IMR-90 (cell line): ENCODE data around the gene SYNC. TPM values are rescaled to one million over a fixed set of nuclear protein-coding genes. Genes with fewer than 3 reads are reported as not detected.

ENCODE experiments used
- ATAC-seq: fragments of 200-7000 bp; cut with Tn5 transposase; 2 replicates; pipeline ENCODE4 v1.9.1; 2020; ENCODE audit warnings: low read depth, mild to moderate bottlenecking, moderate library complexity
- BruUV-seq: library from RNA; stranded (reverse); fragments of 400-500 nt; replicated peaks from 2 replicates; lab custom pipeline; 2021; lab: Mats Ljungman, UMichigan
- CTCF ChIA-PET: fragments of 300-600 bp; formaldehyde crosslinking; extraction: SDS; loops from one replicate; lab custom pipeline; 2021; ENCODE audit warnings: antibody characterized with exemption; lab: Yijun Ruan, JAX
- POLR2A ChIA-PET: fragments of 300-600 bp; sonication (Branson Sonifier 250); formaldehyde crosslinking; loops from one replicate; lab custom pipeline; 2022; ENCODE audit warnings: antibody characterized with exemption; ENCODE audit not compliant: unreplicated experiment; lab: Charles Lee
- DNase-seq: peaks from one replicate; pipeline ENCODE4 v3.0.0; 2013
- H2AFZ ChIP-seq: replicated peaks from 2 replicates; pipeline ENCODE3; 2013; ENCODE audit warnings: low read length, mild to moderate bottlenecking; ENCODE audit not compliant: poor library complexity
- H2AK5ac ChIP-seq: 2 replicates; pipeline ENCODE4 v1.6.1; 2013; ENCODE audit warnings: low read depth, low read length, inconsistent platforms
- H2AK9ac ChIP-seq: replicated peaks from 2 replicates; pipeline ENCODE3; 2013; ENCODE audit warnings: mild to moderate bottlenecking, low read depth, low read length, moderate library complexity; ENCODE audit not compliant: poor library complexity
- H2BK120ac ChIP-seq: 2 replicates; pipeline ENCODE4 v1.6.1; 2013; ENCODE audit warnings: low read depth, low read length, inconsistent platforms
- H2BK15ac ChIP-seq: 3 replicates; pipeline ENCODE4 v1.6.1; 2013; ENCODE audit warnings: low read depth, low read length, inconsistent platforms
- H2BK20ac ChIP-seq: 2 replicates; pipeline ENCODE4 v1.6.1; 2013; ENCODE audit warnings: low read depth, mild to moderate bottlenecking, inconsistent platforms, low read length, moderate library complexity
- H2BK5ac ChIP-seq: 2 replicates; pipeline ENCODE4 v1.6.1; 2013; ENCODE audit warnings: mild to moderate bottlenecking, low read depth, low read length, inconsistent platforms; ENCODE audit not compliant: poor library complexity, severe bottlenecking
- H3K14ac ChIP-seq: replicated peaks from 2 replicates; pipeline ENCODE4 v1.6.1; 2013; ENCODE audit warnings: low read depth, low read length, inconsistent platforms
- H3K18ac ChIP-seq: 2 replicates; pipeline ENCODE4 v1.6.1; 2013; ENCODE audit warnings: low read depth, low read length, control low read depth
- H3K23ac ChIP-seq: 2 replicates; pipeline ENCODE4 v1.6.1; 2013; ENCODE audit warnings: low read depth, low read length, inconsistent platforms
- H3K27ac ChIP-seq: 2 replicates; pipeline ENCODE4 v1.5.1; 2013; ENCODE audit warnings: mild to moderate bottlenecking, control low read depth, low read length; ENCODE audit not compliant: insufficient read depth
- H3K27me3 ChIP-seq: 2 replicates; pipeline ENCODE4 v1.6.1; 2013; ENCODE audit warnings: low read length; ENCODE audit not compliant: control insufficient read depth, insufficient read depth
- H3K36me3 ChIP-seq: 2 replicates; pipeline ENCODE4 v1.6.1; 2013; ENCODE audit warnings: low read length, mixed read lengths; ENCODE audit not compliant: control insufficient read depth, insufficient read depth
- H3K4ac ChIP-seq: 2 replicates; pipeline ENCODE4 v1.6.1; 2013; ENCODE audit warnings: low read depth, low read length, inconsistent platforms
- H3K4me1 ChIP-seq: 2 replicates; pipeline ENCODE4 v1.6.1; 2013; ENCODE audit warnings: low read length, mixed read lengths; ENCODE audit not compliant: control insufficient read depth, insufficient read depth
- H3K4me2 ChIP-seq: 2 replicates; pipeline ENCODE4 v1.6.1; 2013; ENCODE audit warnings: low read depth, mild to moderate bottlenecking, control low read depth, low read length, moderate library complexity
- H3K4me3 ChIP-seq: 2 replicates; pipeline ENCODE4 v1.5.1; 2013; ENCODE audit warnings: low read depth, mild to moderate bottlenecking, control low read depth, low read length, moderate library complexity; ENCODE audit not compliant: insufficient read depth
- H3K56ac ChIP-seq: 2 replicates; pipeline ENCODE4 v1.6.1; 2013; ENCODE audit warnings: low read length, inconsistent platforms; ENCODE audit not compliant: insufficient read depth; ENCODE audit errors: extremely low read depth
- H3K79me1 ChIP-seq, 2 experiments: 2 replicates each; pipeline ENCODE4 v1.6.1; 2013; ENCODE audit warnings: low read length in 2 of 2, inconsistent platforms in 1 of 2, low read depth in 1 of 2
- H3K9ac ChIP-seq: 2 replicates; pipeline ENCODE4 v1.6.1; 2013; ENCODE audit warnings: low read depth, low read length, control low read depth
- H3K9me1 ChIP-seq: 2 replicates; pipeline ENCODE4 v1.6.1; 2013; ENCODE audit warnings: low read length, inconsistent platforms; ENCODE audit not compliant: insufficient read depth
- H3K9me3 ChIP-seq: 2 replicates; pipeline ENCODE4 v1.6.1; 2013; ENCODE audit warnings: low read length; ENCODE audit not compliant: control insufficient read depth, insufficient read depth
- H4K20me1 ChIP-seq: 2 replicates; pipeline ENCODE4 v1.6.1; 2013; ENCODE audit warnings: low read length, inconsistent platforms; ENCODE audit not compliant: insufficient read depth
- H4K5ac ChIP-seq: 2 replicates; pipeline ENCODE4 v1.6.1; 2013; ENCODE audit warnings: mild to moderate bottlenecking, low read depth, low read length, control low read depth
- H4K8ac ChIP-seq, 2 experiments: 2 replicates each; pipeline ENCODE4 v1.6.1; 2013; ENCODE audit warnings: low read depth in 2 of 2, low read length in 2 of 2, control low read depth in 1 of 2, inconsistent platforms in 1 of 2
- H4K91ac ChIP-seq: 2 replicates; pipeline ENCODE4 v1.6.1; 2013; ENCODE audit warnings: low read depth, low read length, inconsistent platforms; ENCODE audit not compliant: insufficient read depth
- ELK1 ChIP-seq: fragments of 150-350 bp; IDR thresholded peaks from 2 replicates; pipeline ENCODE4 v1.6.1; 2016; ENCODE audit warnings: low read depth, mild to moderate bottlenecking, low read length, moderate library complexity, borderline replicate concordance
- FOS ChIP-seq: fragments of 150-350 bp; IDR thresholded peaks from 2 replicates; pipeline ENCODE4 v1.6.1; 2016; ENCODE audit warnings: low read depth, low read length
- NFE2L2 ChIP-seq: fragments of 150-350 bp; IDR thresholded peaks from 2 replicates; pipeline ENCODE4 v1.6.1; 2016; ENCODE audit warnings: low read depth, mild to moderate bottlenecking, low read length
- POLR2A ChIP-seq: IDR thresholded peaks from 2 replicates; pipeline ENCODE4 v1.6.1; 2012; ENCODE audit warnings: mild to moderate bottlenecking, low read depth, low read length
- RCOR1 ChIP-seq: IDR thresholded peaks from 2 replicates; pipeline ENCODE4 v1.6.1; 2012; ENCODE audit warnings: mild to moderate bottlenecking, low read length, improper control_type of control experiment; ENCODE audit not compliant: insufficient replicate concordance
- SMC3 ChIP-seq: fragments of 150-350 bp; IDR thresholded peaks from 2 replicates; pipeline ENCODE4 v1.6.1; 2016; ENCODE audit warnings: low read depth, mild to moderate bottlenecking, antibody characterized with exemption, low read length, moderate library complexity
- WGBS, 2 experiments: methylation state at CpG; one replicate each; pipeline versions ENCODE4 v1.1.5 to v1.1.7; 2013; ENCODE audit warnings: missing lambda C conversion rate in 2 of 2; ENCODE audit not compliant: insufficient read length in 1 of 2; ENCODE audit errors: extremely low coverage in 2 of 2; 5-methylcytosine and 5-hydroxymethylcytosine counted together
- dilution Hi-C: fragments of 300-500 bp; cut with HindIII; formaldehyde crosslinking; loops from one replicate; pipeline ENCODE4 v1.14.3; 2018; ENCODE audit warnings: low sequenced_read_pairs; ENCODE audit not compliant: unreplicated experiment
- in situ Hi-C: fragments of 300-500 bp; cut with MboI; formaldehyde crosslinking; loops from 3 replicates; pipeline ENCODE4 v1.14.3; 2019; ENCODE audit warnings: low sequenced_read_pairs, inconsistent platforms, mixed read lengths
- intact Hi-C: fragments of 100-400 bp; cut with micrococcal nuclease; formaldehyde crosslinking; loops from 2 replicates; pipeline ENCODE4 v1.10.0; 2022
- polyA plus RNA-seq, 3 experiments: library from polyadenylated mRNA; depleted of rRNA; stranded (reverse); fragments of >200 nt; gene quantifications; 2 replicates each; pipeline ENCODE4 v1.2.3, GENCODE V29; 2012; ENCODE audit warnings: low replicate concordance in 1 of 3
- total RNA-seq: library from RNA; depleted of rRNA; stranded (reverse); fragments of >200 nt; gene quantifications from 2 replicates; pipeline ENCODE4 v1.2.3, GENCODE V29; 2012

Gene SYNC
- total and polyA plus RNA-seq, 2 of the 4 experiments (the other 2 are of a cell fraction), result 48.9 to 103 TPM

GRCh38 chr1:32652244-32652962 lies 50.2 kb downstream of the SYNC start:
- in situ Hi-C loops, result no loop called here
- DNase-seq, result no peak
- no TSS peak for BruUV-seq
- Histone ChIP-seq H3K27ac (no peak overlapping the region), H3K36me3 (peaks cover 22% of the 10 kb centered on the region), H3K9ac (peak overlapping the region; percentile 91; the same call in 1 of the 2 replicates), H2BK5ac (no peak overlapping the region), H3K27me3 (no peaks in the 10 kb centered on the region), H3K18ac (no peak overlapping the region), H3K23ac (no peak overlapping the region), H2BK120ac (no peak overlapping the region), H3K14ac (peak overlapping the region; percentile 94; the same call in 1 of the 2 replicates), H3K4me2 (peak overlapping the region; percentile 98), H3K56ac (peak overlapping the region; percentile 75; the same call in 1 of the 2 replicates), H4K8ac (0 out of 4 replicates have a peak overlapping the region, but pooled peaks of 1 of the 2 experiments have one; percentile 75), H2AFZ (no peak overlapping the region), H2AK5ac (no peak overlapping the region), H3K9me3 (no peaks in the 10 kb centered on the region), H2BK15ac (no peak overlapping the region), H4K5ac (no peak overlapping the region), H3K4ac (no peak overlapping the region), H2BK20ac (no peak overlapping the region), H3K79me1 (peaks cover 18 to 54% of the 10 kb centered on the region in 2 experiments), H3K4me3 (peak overlapping the region; percentile 97; the same call in 1 of the 2 replicates), H2AK9ac (no peak overlapping the region), H4K20me1 (peaks cover 2% of the 10 kb centered on the region; the same call in 1 of the 2 replicates), H3K9me1 (no peaks in the 10 kb centered on the region; the same call in 1 of the 2 replicates), H4K91ac (no peak overlapping the region), H3K4me1 (peaks cover 3% of the 10 kb centered on the region; the same call in 1 of the 2 replicates)
- CTCF ChIA-PET, result no interaction called here
- ATAC-seq, result no peak
- dilution Hi-C loops, result no loop called here
- intact Hi-C loops, result no loop called here
- 96% methylated on average over 4 of the region's 16 CpGs; no CpG with 5 or more reads in 1 of the 2 experiments for WGBS, 2 experiments
- POLR2A ChIA-PET, result no interaction called here
- TF ChIP-seq ELK1 (no peak), POLR2A (no peak), SMC3 (no peak), NFE2L2 (no peak), RCOR1 (no peak), FOS (no peak)
